Body of pancreas (tissue), 4 donors: ENCODE measurements around the gene S100A1.
"Not testable (repeated sequence)": the region's sequence is repeated elsewhere in the genome, so short reads cannot be mapped to it uniquely, and the experiment has no call there.

Experiments
- POLR2A ChIP-seq, 3 donors: fragments of 450-650 bp; IDR thresholded peaks; one replicate each; pipeline ENCODE4 v1.6.1; 2016; ENCODE audit warnings: antibody characterized with exemption in 3 of 3, mild to moderate bottlenecking in 2 of 3
- TF ChIP-seq, protein P1 (sequence below), 7 experiments: fragments of 450-650 bp in 4 of 7; fragments of 200-600 bp in 3 of 7; sonication (generic) in 3 of 7; IDR thresholded peaks; one replicate each; pipeline ENCODE4 v1.5.1; 2016 to 2019; ENCODE audit warnings: antibody characterized with exemption in 7 of 7

DNA sequence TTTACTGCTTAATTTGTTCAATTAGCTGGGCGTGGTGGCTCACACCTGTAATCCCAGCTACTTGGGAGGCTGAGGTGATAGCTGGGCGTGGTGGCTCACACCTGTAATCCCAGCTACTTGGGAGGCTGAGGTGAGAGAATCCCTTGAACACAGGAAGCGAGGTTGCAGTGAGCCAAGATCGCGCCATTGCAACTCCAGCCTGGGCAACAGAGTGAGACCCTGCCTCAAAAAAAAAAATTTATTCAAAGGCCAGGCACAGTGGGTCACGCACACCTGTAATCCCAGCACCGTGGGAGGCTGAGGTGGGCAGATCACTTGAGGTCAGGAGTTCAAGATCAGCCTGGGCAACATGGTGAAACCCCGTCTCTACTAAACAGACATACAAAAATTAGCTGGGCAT, 40.4 kb downstream of the S100A1 start:
- TF ChIP-seq, protein P1, sequence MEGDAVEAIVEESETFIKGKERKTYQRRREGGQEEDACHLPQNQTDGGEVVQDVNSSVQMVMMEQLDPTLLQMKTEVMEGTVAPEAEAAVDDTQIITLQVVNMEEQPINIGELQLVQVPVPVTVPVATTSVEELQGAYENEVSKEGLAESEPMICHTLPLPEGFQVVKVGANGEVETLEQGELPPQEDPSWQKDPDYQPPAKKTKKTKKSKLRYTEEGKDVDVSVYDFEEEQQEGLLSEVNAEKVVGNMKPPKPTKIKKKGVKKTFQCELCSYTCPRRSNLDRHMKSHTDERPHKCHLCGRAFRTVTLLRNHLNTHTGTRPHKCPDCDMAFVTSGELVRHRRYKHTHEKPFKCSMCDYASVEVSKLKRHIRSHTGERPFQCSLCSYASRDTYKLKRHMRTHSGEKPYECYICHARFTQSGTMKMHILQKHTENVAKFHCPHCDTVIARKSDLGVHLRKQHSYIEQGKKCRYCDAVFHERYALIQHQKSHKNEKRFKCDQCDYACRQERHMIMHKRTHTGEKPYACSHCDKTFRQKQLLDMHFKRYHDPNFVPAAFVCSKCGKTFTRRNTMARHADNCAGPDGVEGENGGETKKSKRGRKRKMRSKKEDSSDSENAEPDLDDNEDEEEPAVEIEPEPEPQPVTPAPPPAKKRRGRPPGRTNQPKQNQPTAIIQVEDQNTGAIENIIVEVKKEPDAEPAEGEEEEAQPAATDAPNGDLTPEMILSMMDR (IDR thresholded peaks at IDR 0.05), result not testable (repeated sequence)
- not testable (repeated sequence) for TF ChIP-seq POLR2A (IDR thresholded peaks at IDR 0.05)
